HepG2 (cell line): ENCODE results near the gene AKR1C2. TPM values are rescaled to one million over a fixed set of nuclear protein-coding genes. Genes with fewer than 3 reads are reported as not detected.
"Not testable (repeated sequence)": the region's sequence is repeated elsewhere in the genome, so short reads cannot be mapped to it uniquely, and the experiment has no call there.

Experiments
- ATAC-seq: fragments of 200-7000 bp; cut with Tn5 transposase; 3 replicates; pipeline ENCODE4 v1.9.1; 2020; ENCODE audit warnings: mild to moderate bottlenecking, moderate library complexity
- BruUV-seq: library from RNA; stranded (reverse); fragments of 400-500 nt; replicated peaks from 2 replicates; lab custom pipeline; 2021; lab: Mats Ljungman, UMichigan
- CTCF ChIA-PET: fragments of 300-600 bp; formaldehyde crosslinking; extraction: SDS; loops from one replicate; lab custom pipeline; 2021; ENCODE audit warnings: low total read pairs, inconsistent platforms, low intra/inter-chr PET ratio; lab: Yijun Ruan, JAX
- POLR2A ChIA-PET: fragments of 350-600 bp; sonication (Branson Sonifier 250); formaldehyde crosslinking; loops from one replicate; lab custom pipeline; 2020; ENCODE audit warnings: antibody characterized with exemption, inconsistent platforms; lab: Yijun Ruan, JAX
- DNase-seq: peaks from one replicate; pipeline ENCODE4 v3.0.0-alpha.2; 2015; ENCODE audit warnings: low spot score
- FAIRE-seq: peaks from 3 replicates; lab custom pipeline; 2011; peaks lifted over from hg19 to GRCh38; lab: Jason Lieb, UNC
- H2AFZ ChIP-seq: one replicate; pipeline ENCODE4 v1.6.1; 2011; ENCODE audit warnings: low read length, inconsistent platforms
- H3K27ac ChIP-seq: fragments of 300-600 bp; 3 replicates; pipeline ENCODE4 v1.8.0; 2011; ENCODE audit warnings: mixed run types, mild to moderate bottlenecking, mixed read lengths, low read length, inconsistent platforms; ENCODE audit not compliant: insufficient read depth; ENCODE audit errors: extremely low read length
- H3K27me3 ChIP-seq, 2 experiments: fragments of 200-600 bp in 1 of 2; 2 replicates in 1 of 2; 3 replicates in 1 of 2; pipeline versions ENCODE4 v1.6.0 to v1.8.0; 2011; ENCODE audit warnings: low read length in 2 of 2, mild to moderate bottlenecking in 2 of 2, moderate library complexity in 2 of 2, inconsistent platforms in 1 of 2; ENCODE audit not compliant: insufficient read depth in 2 of 2, control insufficient read depth in 1 of 2
- H3K36me3 ChIP-seq, 2 experiments: fragments of 200-600 bp in 1 of 2; replicated peaks in 1 of 2; 2 replicates in 1 of 2; 3 replicates in 1 of 2; pipeline versions ENCODE4 v1.5.1 to v1.8.0; 2011; ENCODE audit warnings: low read length in 2 of 2, inconsistent platforms in 1 of 2; ENCODE audit not compliant: insufficient read depth in 2 of 2, control insufficient read depth in 1 of 2
- H3K4me1 ChIP-seq: 2 replicates; pipeline ENCODE4 v1.5.1; 2012; ENCODE audit warnings: low read length, inconsistent platforms; ENCODE audit not compliant: insufficient read depth
- H3K4me2 ChIP-seq: 2 replicates; pipeline ENCODE4 v1.6.0; 2011; ENCODE audit warnings: low read depth, low read length, inconsistent platforms
- H3K4me3 ChIP-seq, 3 experiments: fragments of 200-600 bp in 1 of 3; sonication (generic), shearing (Covaris generic) in 1 of 3; replicated peaks in 1 of 3; 2 replicates each; pipeline ENCODE4 v1.5.1; 2011 to 2016; ENCODE audit warnings: low read length in 3 of 3, inconsistent platforms in 2 of 3, low read depth in 2 of 3, mild to moderate bottlenecking in 2 of 3, control low read depth in 1 of 3, mixed read lengths in 1 of 3; ENCODE audit not compliant: insufficient read depth in 1 of 3
- H3K79me2 ChIP-seq: one replicate; pipeline ENCODE4 v1.6.1; 2011; ENCODE audit warnings: low read length, inconsistent platforms; ENCODE audit not compliant: insufficient read depth
- H3K9ac ChIP-seq: 2 replicates; pipeline ENCODE4 v1.6.0; 2011; ENCODE audit warnings: mild to moderate bottlenecking, low read depth, low read length, inconsistent platforms; ENCODE audit not compliant: insufficient read depth
- H3K9me3 ChIP-seq: 2 replicates; pipeline ENCODE4 v1.5.1; 2012; ENCODE audit warnings: mild to moderate bottlenecking, low read length
- H4K20me1 ChIP-seq: 2 replicates; pipeline ENCODE4 v1.6.0; 2011; ENCODE audit warnings: inconsistent platforms, mild to moderate bottlenecking, low read length, moderate library complexity; ENCODE audit not compliant: insufficient read depth
- EHMT2 ChIP-seq: fragments of 200-600 bp; sonication (generic); IDR thresholded peaks from 2 replicates; pipeline ENCODE4 v1.7.0; 2017; ENCODE audit warnings: antibody characterized with exemption, low read depth, low read length, borderline replicate concordance
- FOXA3 ChIP-seq: IDR thresholded peaks from 2 replicates; pipeline ENCODE4 v1.6.1; 2016; ENCODE audit warnings: missing genetic modification reagents, missing compliant biosample characterization
- GATAD2A ChIP-seq: IDR thresholded peaks from 2 replicates; pipeline ENCODE4 v1.6.1; 2016
- KLF15 ChIP-seq: sonication (generic); formaldehyde crosslinking; IDR thresholded peaks from 2 replicates; pipeline ENCODE4 v1.8.1; 2023; ENCODE audit warnings: borderline replicate concordance, mild to moderate bottlenecking, inconsistent platforms, missing genetic modification reagents, mixed read lengths
- MED1 ChIP-seq: sonication (generic); formaldehyde crosslinking; IDR thresholded peaks from 2 replicates; pipeline ENCODE4 v1.4.0; 2020; ENCODE audit warnings: missing genetic modification reagents
- SAFB2 ChIP-seq: sonication (generic); formaldehyde crosslinking; IDR thresholded peaks from 2 replicates; pipeline ENCODE4 v1.5.1; 2020; ENCODE audit warnings: missing genetic modification reagents, low read depth, mild to moderate bottlenecking, borderline replicate concordance
- ZC3H4 ChIP-seq: sonication (generic); formaldehyde crosslinking; IDR thresholded peaks from 2 replicates; pipeline ENCODE4 v1.4.0; 2020; ENCODE audit warnings: missing genetic modification reagents, borderline replicate concordance
- WGBS: methylation state at CpG from one replicate; pipeline ENCODE4 v1.1.6; 2017; ENCODE audit warnings: low lambda C conversion rate; 5-methylcytosine and 5-hydroxymethylcytosine counted together
- in situ Hi-C: cut with HindIII; loops from 2 replicates; pipeline ENCODE4 v1.10.0; 2017; ENCODE audit warnings: low pct_unique_long_range_greater_than_20kb; ENCODE audit not compliant: extremely low pct_ligation_motif_present
- intact Hi-C: fragments of 100-400 bp; cut with micrococcal nuclease; formaldehyde crosslinking; loops from one replicate; pipeline ENCODE4 v1.10.0; 2022; ENCODE audit not compliant: unreplicated experiment
- polyA plus RNA-seq, 8 experiments: library from polyadenylated mRNA; depleted of rRNA in 3 of 8; stranded (reverse) in 7 of 8; unstranded in 1 of 8; fragments of >200 nt; fragmentation: Illumina TruSeq in 4 of 8; extraction: Trizol in 4 of 8; gene quantifications; 2 replicates each; pipeline versions ENCODE4 v1.2.1 to v1.2.3, GENCODE V29; 2011 to 2016; ENCODE audit warnings: low read depth in 4 of 8, missing spikeins in 1 of 8, mixed read lengths in 1 of 8; ENCODE audit not compliant: insufficient read depth in 1 of 8
- total RNA-seq, 5 experiments: library from RNA; depleted of rRNA; stranded (reverse); fragments of >200 nt; fragmentation: Illumina TruSeq; extraction: Trizol; gene quantifications; 2 replicates each; pipeline ENCODE4 v1.2.3, GENCODE V29; 2016; ENCODE audit warnings: low read depth in 1 of 5
- TF ChIP-seq, protein P1 (sequence below): sonication (generic); formaldehyde crosslinking; IDR thresholded peaks from 2 replicates; pipeline ENCODE4 v1.9.0; 2021; ENCODE audit warnings: missing genetic modification reagents, borderline replicate concordance

The AKR1C2 gene
- total and polyA plus RNA-seq, 2 of the 13 experiments (the other 11 are each of a cell fraction or from before 2014, with no cell fraction given): 140 to 900 TPM

DNA sequence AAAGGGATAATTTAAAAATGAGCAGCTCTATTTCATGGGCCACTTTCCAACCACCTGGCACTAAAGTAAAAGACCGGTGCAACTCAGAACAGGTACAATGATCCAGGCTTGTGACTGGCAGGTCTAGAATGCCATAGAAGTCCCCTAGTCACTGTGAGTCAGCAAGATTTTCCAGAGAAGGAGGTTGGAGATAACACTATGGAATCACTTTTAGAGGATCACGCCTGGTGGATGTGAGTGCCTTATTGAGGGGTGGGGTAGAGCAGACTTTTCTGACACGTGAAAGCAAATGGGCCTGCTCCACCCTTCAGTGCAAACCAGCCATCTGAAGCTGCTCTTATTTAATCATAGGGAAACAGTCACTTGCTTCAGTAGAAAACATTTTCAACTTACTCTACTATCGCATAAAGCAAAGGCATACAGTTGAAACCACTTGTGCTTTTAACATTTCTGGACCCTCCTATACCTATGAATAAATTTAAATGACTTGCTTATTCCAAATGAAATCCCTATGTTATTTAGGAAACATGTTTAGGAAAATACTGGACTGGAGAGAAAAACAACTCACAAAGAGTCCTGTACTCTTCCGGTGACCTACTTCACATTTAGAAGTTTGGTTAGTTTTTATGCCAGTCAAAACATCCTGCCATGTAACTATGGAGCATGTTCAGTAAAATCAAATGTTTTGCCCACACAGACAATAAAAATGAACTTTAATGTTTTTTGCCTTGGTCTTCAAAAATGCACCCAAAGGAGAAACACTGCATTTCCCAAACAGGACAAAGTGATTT lies 61.9 kb downstream of the AKR1C2 start (continued):
- TF ChIP-seq, protein P1, sequence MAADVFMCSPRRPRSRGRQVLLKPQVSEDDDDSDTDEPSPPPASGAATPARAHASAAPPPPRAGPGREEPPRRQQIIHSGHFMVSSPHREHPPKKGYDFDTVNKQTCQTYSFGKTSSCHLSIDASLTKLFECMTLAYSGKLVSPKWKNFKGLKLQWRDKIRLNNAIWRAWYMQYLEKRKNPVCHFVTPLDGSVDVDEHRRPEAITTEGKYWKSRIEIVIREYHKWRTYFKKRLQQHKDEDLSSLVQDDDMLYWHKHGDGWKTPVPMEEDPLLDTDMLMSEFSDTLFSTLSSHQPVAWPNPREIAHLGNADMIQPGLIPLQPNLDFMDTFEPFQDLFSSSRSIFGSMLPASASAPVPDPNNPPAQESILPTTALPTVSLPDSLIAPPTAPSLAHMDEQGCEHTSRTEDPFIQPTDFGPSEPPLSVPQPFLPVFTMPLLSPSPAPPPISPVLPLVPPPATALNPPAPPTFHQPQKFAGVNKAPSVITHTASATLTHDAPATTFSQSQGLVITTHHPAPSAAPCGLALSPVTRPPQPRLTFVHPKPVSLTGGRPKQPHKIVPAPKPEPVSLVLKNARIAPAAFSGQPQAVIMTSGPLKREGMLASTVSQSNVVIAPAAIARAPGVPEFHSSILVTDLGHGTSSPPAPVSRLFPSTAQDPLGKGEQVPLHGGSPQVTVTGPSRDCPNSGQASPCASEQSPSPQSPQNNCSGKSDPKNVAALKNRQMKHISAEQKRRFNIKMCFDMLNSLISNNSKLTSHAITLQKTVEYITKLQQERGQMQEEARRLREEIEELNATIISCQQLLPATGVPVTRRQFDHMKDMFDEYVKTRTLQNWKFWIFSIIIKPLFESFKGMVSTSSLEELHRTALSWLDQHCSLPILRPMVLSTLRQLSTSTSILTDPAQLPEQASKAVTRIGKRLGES (CRISPR knock-in tag): no peak
- TF ChIP-seq FOXA3 (CRISPR knock-in tag) (0 out of 2 replicates have a peak, but pooled peaks have one; percentile 17), SAFB2 (CRISPR knock-in tag) (no peak), GATAD2A (CRISPR knock-in tag) (0 out of 2 replicates have a peak, but pooled peaks have one; percentile 23), KLF15 (CRISPR knock-in tag) (no peak), EHMT2 (no peak), MED1 (CRISPR knock-in tag) (peak; percentile 72)

DNA sequence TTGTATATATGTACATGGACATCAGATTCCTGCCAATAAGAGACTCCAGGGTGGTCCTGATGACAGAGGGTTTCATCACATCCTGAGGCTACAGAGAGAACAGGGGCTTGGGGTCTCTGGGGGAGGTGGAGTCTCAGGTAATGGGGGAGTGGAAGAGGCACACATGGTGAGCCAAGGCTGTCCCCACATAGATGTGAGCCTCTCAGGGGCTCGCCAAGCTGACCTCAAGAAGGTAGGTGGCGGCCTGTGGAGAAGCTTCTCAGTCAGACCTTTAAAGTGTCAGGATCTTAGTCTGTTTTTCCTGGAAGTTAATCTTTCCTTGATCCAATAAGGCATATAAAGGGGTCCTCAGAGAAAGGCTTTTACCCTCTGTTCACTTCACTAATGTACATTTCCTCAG lies 62.7 kb downstream of the AKR1C2 start:
- H3K36me3 ChIP-seq, H3K9me3 ChIP-seq, H2AFZ ChIP-seq, H3K27me3 ChIP-seq, DNase-seq, FAIRE-seq, intact Hi-C loops, H3K4me3 ChIP-seq, H3K79me2 ChIP-seq, H3K4me2 ChIP-seq, CTCF ChIA-PET, H4K20me1 ChIP-seq, in situ Hi-C loops, ATAC-seq, POLR2A ChIA-PET: not testable (repeated sequence)
- Histone ChIP-seq H3K9ac (peak overlapping the region; percentile 45), H3K4me1 (peaks cover 82% of the 10 kb centered on the region), H3K27ac (peak overlapping the region; percentile 88)
- TSS peak; percentile 87 for BruUV-seq
- peak; percentile 57; the same call in 1 of the 2 replicates for TF ChIP-seq ZC3H4 (CRISPR knock-in tag)
- WGBS: 100% methylated on average over 2 of the region's 2 CpGs
